ENCODE data around the gene MTMR10. TPM values are rescaled to one million over a fixed set of nuclear protein-coding genes. Genes with fewer than 3 reads are reported as not detected.

MTMR10 gene
- total and polyA plus RNA-seq, 2 donors (not counting 1 experiment from before 2014, with no cell fraction given) = 17.3 to 44.6 TPM

DNA sequence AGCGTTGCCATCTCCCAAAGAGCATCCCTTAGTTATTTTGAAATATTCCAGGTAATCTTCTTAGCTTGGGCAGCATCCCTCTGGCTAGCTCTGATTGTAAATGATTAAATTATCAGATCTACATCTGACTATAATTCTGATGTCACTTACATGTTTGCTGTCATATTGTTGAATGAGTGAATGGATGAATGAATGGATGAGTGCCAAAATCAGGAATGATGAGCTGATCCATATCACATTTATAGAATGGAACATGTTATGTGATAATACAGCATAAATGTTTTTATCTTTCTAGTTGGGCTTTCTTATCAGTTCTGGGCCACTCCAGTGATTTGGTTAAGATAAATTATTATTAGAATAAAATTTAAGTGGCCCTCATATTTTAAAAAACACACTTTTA is 73.8 kb downstream of the MTMR10 start:
- peaks cover 3% of the 10 kb centered on the region for H3K4me1 ChIP-seq (ENCODE audit: control insufficient read depth, extremely low read depth, insufficient read depth, low read length)
- no peaks in the 10 kb centered on the region for H3K79me2 ChIP-seq (ENCODE audit: control insufficient read depth, insufficient read depth, low read length)
- no peak overlapping the region for H3K9ac ChIP-seq (ENCODE audit: insufficient read depth, low read length)
- no peaks in the 10 kb centered on the region for H3K27me3 ChIP-seq (ENCODE audit: control insufficient read depth, insufficient read depth, low read length)
- H3K4me2 ChIP-seq (ENCODE audit: extremely low read depth, insufficient read depth, low read length) = no peak overlapping the region
- no peak for DNase-seq (ENCODE audit: low read depth in 2 of 2)
- H3K4me3 ChIP-seq (replicated peaks in 1 of 4; ENCODE audit: control extremely low read depth in 1 of 4, insufficient read depth in 1 of 4, low read depth in 3 of 4, low read length in 4 of 4) = no peak overlapping the region
- H2AFZ ChIP-seq (ENCODE audit: low read length) = no peak overlapping the region
- no peak for TF ChIP-seq EZH2 (IDR thresholded peaks at IDR 0.05; ENCODE audit: low read length, missing control alignments)
- TF ChIP-seq, protein P1, sequence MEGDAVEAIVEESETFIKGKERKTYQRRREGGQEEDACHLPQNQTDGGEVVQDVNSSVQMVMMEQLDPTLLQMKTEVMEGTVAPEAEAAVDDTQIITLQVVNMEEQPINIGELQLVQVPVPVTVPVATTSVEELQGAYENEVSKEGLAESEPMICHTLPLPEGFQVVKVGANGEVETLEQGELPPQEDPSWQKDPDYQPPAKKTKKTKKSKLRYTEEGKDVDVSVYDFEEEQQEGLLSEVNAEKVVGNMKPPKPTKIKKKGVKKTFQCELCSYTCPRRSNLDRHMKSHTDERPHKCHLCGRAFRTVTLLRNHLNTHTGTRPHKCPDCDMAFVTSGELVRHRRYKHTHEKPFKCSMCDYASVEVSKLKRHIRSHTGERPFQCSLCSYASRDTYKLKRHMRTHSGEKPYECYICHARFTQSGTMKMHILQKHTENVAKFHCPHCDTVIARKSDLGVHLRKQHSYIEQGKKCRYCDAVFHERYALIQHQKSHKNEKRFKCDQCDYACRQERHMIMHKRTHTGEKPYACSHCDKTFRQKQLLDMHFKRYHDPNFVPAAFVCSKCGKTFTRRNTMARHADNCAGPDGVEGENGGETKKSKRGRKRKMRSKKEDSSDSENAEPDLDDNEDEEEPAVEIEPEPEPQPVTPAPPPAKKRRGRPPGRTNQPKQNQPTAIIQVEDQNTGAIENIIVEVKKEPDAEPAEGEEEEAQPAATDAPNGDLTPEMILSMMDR (conservative IDR thresholded peaks at IDR 0.05 in 1 of 2, IDR thresholded peaks at IDR 0.05 in 1 of 2; ENCODE audit: low read depth in 1 of 2, low read length in 2 of 2) = no peak
- no peak overlapping the region for H3K27ac ChIP-seq (ENCODE audit: insufficient read depth, low read length)
- H3K9me3 ChIP-seq (ENCODE audit: control insufficient read depth, insufficient read depth, low read depth, low read length) = no peaks in the 10 kb centered on the region
- H4K20me1 ChIP-seq (ENCODE audit: control insufficient read depth, extremely low read depth, insufficient read depth, low read length) = no peaks in the 10 kb centered on the region
- H3K36me3 ChIP-seq (ENCODE audit: control insufficient read depth, insufficient read depth, low read length) = peaks cover 4% of the 10 kb centered on the region

DNA sequence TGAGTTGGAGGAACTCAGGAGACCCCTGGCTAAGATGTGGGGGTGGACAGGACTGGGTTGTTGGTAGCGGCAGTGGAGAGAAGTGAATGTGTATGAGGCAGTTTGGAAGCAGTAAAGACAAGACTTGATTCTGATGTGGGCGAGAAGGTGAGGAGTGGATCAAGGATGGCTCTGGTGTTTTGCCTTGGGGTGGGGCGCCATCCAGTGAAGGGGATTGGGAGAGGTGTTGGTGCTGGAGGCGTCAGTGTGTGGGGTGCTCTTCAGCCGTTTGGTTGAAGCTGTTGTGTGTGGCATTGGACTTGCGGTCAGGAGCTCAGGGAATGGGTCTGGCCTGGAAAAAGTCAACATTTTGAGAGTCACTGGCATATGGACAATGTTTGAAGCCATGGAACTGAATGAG is 74.4 kb downstream of the MTMR10 start:
- Histone ChIP-seq H3K27me3 (ENCODE audit: control insufficient read depth, insufficient read depth, low read length) (no peaks in the 10 kb centered on the region), H3K79me2 (ENCODE audit: control insufficient read depth, insufficient read depth, low read length) (no peaks in the 10 kb centered on the region), H3K9me3 (ENCODE audit: control insufficient read depth, insufficient read depth, low read depth, low read length) (no peaks in the 10 kb centered on the region), H4K20me1 (ENCODE audit: control insufficient read depth, extremely low read depth, insufficient read depth, low read length) (no peaks in the 10 kb centered on the region), H3K27ac (ENCODE audit: insufficient read depth, low read length) (no peak overlapping the region), H3K36me3 (ENCODE audit: control insufficient read depth, insufficient read depth, low read length) (peaks cover 4% of the 10 kb centered on the region), H3K4me1 (ENCODE audit: control insufficient read depth, extremely low read depth, insufficient read depth, low read length) (peaks cover 3% of the 10 kb centered on the region), H3K4me3 (replicated peaks in 1 of 4; ENCODE audit: control extremely low read depth in 1 of 4, insufficient read depth in 1 of 4, low read depth in 3 of 4, low read length in 4 of 4) (no peak overlapping the region), H2AFZ (ENCODE audit: low read length) (no peak overlapping the region), H3K9ac (ENCODE audit: insufficient read depth, low read length) (no peak overlapping the region), H3K4me2 (ENCODE audit: extremely low read depth, insufficient read depth, low read length) (no peak overlapping the region)
- TF ChIP-seq, protein P1 (conservative IDR thresholded peaks at IDR 0.05 in 1 of 2, IDR thresholded peaks at IDR 0.05 in 1 of 2; ENCODE audit: low read depth in 1 of 2, low read length in 2 of 2) = no peak
- TF ChIP-seq EZH2 (IDR thresholded peaks at IDR 0.05; ENCODE audit: low read length, missing control alignments) = no peak
- no peak for DNase-seq (ENCODE audit: low read depth in 2 of 2)

- Histone ChIP-seq H3K4me2 (ENCODE audit: extremely low read depth, insufficient read depth, low read length) (no peak overlapping the region), H3K79me2 (ENCODE audit: control insufficient read depth, insufficient read depth, low read length) (no peaks in the 10 kb centered on the region), H3K9me3 (ENCODE audit: control insufficient read depth, insufficient read depth, low read depth, low read length) (no peaks in the 10 kb centered on the region), H4K20me1 (ENCODE audit: control insufficient read depth, extremely low read depth, insufficient read depth, low read length) (no peaks in the 10 kb centered on the region), H3K36me3 (ENCODE audit: control insufficient read depth, insufficient read depth, low read length) (peaks cover 7% of the 10 kb centered on the region), H3K27me3 (ENCODE audit: control insufficient read depth, insufficient read depth, low read length) (no peaks in the 10 kb centered on the region), H3K4me3 (replicated peaks in 1 of 4; ENCODE audit: control extremely low read depth in 1 of 4, insufficient read depth in 1 of 4, low read depth in 3 of 4, low read length in 4 of 4) (no peak overlapping the region), H3K4me1 (ENCODE audit: control insufficient read depth, extremely low read depth, insufficient read depth, low read length) (no peaks in the 10 kb centered on the region), H3K9ac (ENCODE audit: insufficient read depth, low read length) (no peak overlapping the region), H3K27ac (ENCODE audit: insufficient read depth, low read length) (no peak overlapping the region), H2AFZ (ENCODE audit: low read length) (no peak overlapping the region)
- DNase-seq (ENCODE audit: low read depth in 2 of 2) = no peak
- TF ChIP-seq, protein P1 (conservative IDR thresholded peaks at IDR 0.05 in 1 of 2, IDR thresholded peaks at IDR 0.05 in 1 of 2; ENCODE audit: low read depth in 1 of 2, low read length in 2 of 2) = no peak
- TF ChIP-seq EZH2 (IDR thresholded peaks at IDR 0.05; ENCODE audit: low read length, missing control alignments) = no peak
Observed at GRCh38 chr15:30913761-30914160, 77.7 kb downstream of the MTMR10 start.
